PC-9 (cell line): ENCODE results near the gene CENPM. TPM values are rescaled to one million over a fixed set of nuclear protein-coding genes. Genes with fewer than 3 reads are reported as not detected.
A peak's percentile ranks its signal among the peaks of the same experiment; 100 is the strongest.

Experiments used
- BruUV-seq: library from RNA; stranded (reverse); fragments of 400-500 nt; replicated peaks from 2 replicates; lab custom pipeline; 2021; lab: Mats Ljungman, UMichigan
- CTCF ChIA-PET: fragments of 300-600 bp; sonication (Branson Sonifier 250); formaldehyde crosslinking; loops from one replicate; lab custom pipeline; 2022; ENCODE audit warnings: antibody characterized with exemption; lab: Charles Lee
- POLR2A ChIA-PET: fragments of 300-600 bp; sonication (Branson Sonifier 250); formaldehyde crosslinking; loops from one replicate; lab custom pipeline; 2022; ENCODE audit warnings: antibody characterized with exemption; ENCODE audit not compliant: unreplicated experiment; lab: Charles Lee
- DNase-seq, 2 experiments: peaks; one replicate each; pipeline versions ENCODE4 v3.0.0 to v3.0.0-alpha.2; 2015 to 2022; ENCODE audit warnings: mixed read lengths in 1 of 2
- H2AFZ ChIP-seq: fragments of 200-600 bp; sonication (generic); 2 replicates; pipeline ENCODE4 v1.8.1; 2017; ENCODE audit warnings: antibody characterized with exemption
- H3F3A ChIP-seq: fragments of 200-600 bp; sonication (generic); 2 replicates; pipeline ENCODE4 v1.8.1; 2017; ENCODE audit warnings: antibody characterized with exemption, mild to moderate bottlenecking, low read depth; ENCODE audit not compliant: insufficient read depth
- H3K27ac ChIP-seq: fragments of 200-600 bp; sonication (generic); 2 replicates; pipeline ENCODE4 v1.6.1; 2016; ENCODE audit warnings: mixed run types
- H3K27me3 ChIP-seq: fragments of 200-600 bp; sonication (generic); 2 replicates; pipeline ENCODE4 v1.6.1; 2016; ENCODE audit warnings: low read depth, mixed run types; ENCODE audit not compliant: insufficient read depth
- H3K36me3 ChIP-seq: fragments of 200-600 bp; sonication (generic); 2 replicates; pipeline ENCODE4 v1.6.1; 2016; ENCODE audit warnings: low read depth, mixed run types
- H3K4me1 ChIP-seq: fragments of 200-600 bp; sonication (generic); replicated peaks from 2 replicates; pipeline ENCODE4 v1.6.1; 2016; ENCODE audit warnings: mixed run types; ENCODE audit not compliant: insufficient read depth
- H3K4me2 ChIP-seq: fragments of 200-600 bp; sonication (generic); 2 replicates; pipeline ENCODE4 v1.6.1; 2017; ENCODE audit warnings: mixed run types
- H3K4me3 ChIP-seq: fragments of 200-600 bp; sonication (generic); 2 replicates; pipeline ENCODE4 v1.6.1; 2016; ENCODE audit warnings: mixed run types
- H3K79me2 ChIP-seq: fragments of 200-600 bp; sonication (generic); 2 replicates; pipeline ENCODE4 v1.6.1; 2017; ENCODE audit warnings: low read depth, mixed run types
- H3K9me2 ChIP-seq: fragments of 200-600 bp; sonication (generic); 2 replicates; pipeline ENCODE4 v1.8.1; 2017; ENCODE audit warnings: mild to moderate bottlenecking; ENCODE audit not compliant: insufficient read depth
- H3K9me3 ChIP-seq: fragments of 200-600 bp; sonication (generic); 2 replicates; pipeline ENCODE4 v1.8.1; 2016; ENCODE audit warnings: low read depth; ENCODE audit not compliant: insufficient read depth
- H4K20me1 ChIP-seq: fragments of 200-600 bp; sonication (generic); 2 replicates; pipeline ENCODE4 v1.8.1; 2017; ENCODE audit not compliant: insufficient read depth
- CTCF ChIP-seq: fragments of 200-600 bp; sonication (generic); conservative IDR thresholded peaks from 2 replicates; pipeline ENCODE4 v1.6.1; 2017; ENCODE audit warnings: mixed run types, antibody characterized with exemption, mild to moderate bottlenecking, moderate library complexity
- EZH2 ChIP-seq: fragments of 200-600 bp; sonication (generic); IDR thresholded peaks from 2 replicates; pipeline ENCODE4 v1.8.0; 2017; ENCODE audit warnings: antibody characterized with exemption, low read depth
- intact Hi-C: fragments of 100-400 bp; cut with micrococcal nuclease; formaldehyde crosslinking; loops from one replicate; pipeline ENCODE4 v1.10.0; 2022; ENCODE audit not compliant: unreplicated experiment
- total RNA-seq: library from RNA; stranded (reverse); gene quantifications from 2 replicates; pipeline ENCODE4 v1.2.3, GENCODE V29; 2021

CENPM gene
- total RNA-seq, 1 experiment from 2014 or later, result 42.0 TPM

GRCh38 chr22:41925783-41926460, 21.0 kb downstream of the CENPM start:
- Histone ChIP-seq H3F3A (peaks cover 16% of the 10 kb centered on the region; the same call in 1 of the 2 replicates), H2AFZ (no peak overlapping the region), H3K27me3 (peaks cover 6% of the 10 kb centered on the region; the same call in 1 of the 2 replicates), H3K36me3 (no peaks in the 10 kb centered on the region), H3K27ac (no peak overlapping the region), H3K4me1 (no peaks in the 10 kb centered on the region), H3K9me3 (no peaks in the 10 kb centered on the region), H3K4me3 (peak overlapping the region; percentile 24; the same call in 1 of the 2 replicates), H3K9me2 (no peaks in the 10 kb centered on the region), H3K79me2 (no peaks in the 10 kb centered on the region), H3K4me2 (peak overlapping the region; percentile 68), H4K20me1 (no peaks in the 10 kb centered on the region)
- ChIA-PET POLR2A (interaction anchor here (0.6 kb wide), 1 partner anchor 197 kb away, joined by 3 read pairs; no protein-coding TSS in a partner anchor), CTCF (interaction anchor here (0.5 to 1.9 kb wide), 9 partner anchors 15 to 1637 kb away, joined by 3 to 7 read pairs (median 4); partner anchors contain the start of gene CENPM)
- peak in 1 of 2 experiments; percentile 78 for DNase-seq
- TF ChIP-seq CTCF (peak; percentile 80), EZH2 (no peak)
- intact Hi-C loops, result no loop called here
- BruUV-seq, result no TSS peak

- Histone ChIP-seq H3K4me1 (no peaks in the 10 kb centered on the region), H3K79me2 (no peaks in the 10 kb centered on the region), H3K4me3 (no peak overlapping the region), H3K27ac (no peak overlapping the region), H3K4me2 (no peak overlapping the region), H3F3A (peaks cover 19% of the 10 kb centered on the region; the same call in 1 of the 2 replicates), H3K9me2 (no peaks in the 10 kb centered on the region), H4K20me1 (no peaks in the 10 kb centered on the region), H3K36me3 (no peaks in the 10 kb centered on the region), H2AFZ (no peak overlapping the region), H3K9me3 (no peaks in the 10 kb centered on the region), H3K27me3 (peaks cover 6% of the 10 kb centered on the region; the same call in 1 of the 2 replicates)
- intact Hi-C loops, result no loop called here
- no peak for DNase-seq
- ChIA-PET CTCF (interaction anchor here (0.7 kb wide), 1 partner anchor 35 kb away, joined by 5 read pairs; no protein-coding TSS in a partner anchor), POLR2A (no interaction called here)
- no peak for TF ChIP-seq EZH2
- TF ChIP-seq CTCF, result no peak
- no TSS peak for BruUV-seq
Measured at GRCh38 chr22:41923595-41924276, 23.2 kb downstream of the CENPM start.

- no peak for TF ChIP-seq EZH2
- no peak for TF ChIP-seq CTCF
- H3K4me2 ChIP-seq, result no peak overlapping the region
- DNase-seq, result no peak
- intact Hi-C loops, result no loop called here
- no TSS peak for BruUV-seq
- ChIA-PET POLR2A (no interaction called here), CTCF (interaction anchor here (0.6 kb wide), 1 partner anchor 93 kb away, joined by 8 read pairs; no protein-coding TSS in a partner anchor)
- peaks cover 4% of the 10 kb centered on the region for H3K4me1 ChIP-seq
- no peaks in the 10 kb centered on the region for H3K9me3 ChIP-seq
- H3K4me3 ChIP-seq, result no peak overlapping the region
- H3F3A ChIP-seq, result peaks cover 26% of the 10 kb centered on the region; the same call in 1 of the 2 replicates
- no peak overlapping the region for H3K27ac ChIP-seq
- no peaks in the 10 kb centered on the region for H3K36me3 ChIP-seq
- no peaks in the 10 kb centered on the region for H4K20me1 ChIP-seq
- no peaks in the 10 kb centered on the region for H3K9me2 ChIP-seq
- H2AFZ ChIP-seq, result no peak overlapping the region
- peaks cover 6% of the 10 kb centered on the region; the same call in 1 of the 2 replicates for H3K27me3 ChIP-seq
- no peaks in the 10 kb centered on the region for H3K79me2 ChIP-seq
Measured at GRCh38 chr22:41922940-41923594, 23.9 kb downstream of the CENPM start.
